DND-41 (cell line): ENCODE data around the gene TUBA4B.

Experiments used
- ATAC-seq: fragments of 200-7000 bp; cut with Tn5 transposase; 3 replicates; pipeline ENCODE4 v1.9.1; 2021; ENCODE audit warnings: low read depth; ENCODE audit not compliant: insufficient read depth
- DNase-seq: peaks from one replicate; pipeline ENCODE4 v3.0.0-alpha.2; 2020
- H2AFZ ChIP-seq: 2 replicates; pipeline ENCODE4 v1.6.0; 2012; ENCODE audit warnings: low read depth, low read length
- H3K27ac ChIP-seq: 2 replicates; pipeline ENCODE4 v1.5.1; 2012; ENCODE audit warnings: low read length, inconsistent platforms
- H3K27me3 ChIP-seq: fragments of 200-600 bp; sonication (generic); 2 replicates; pipeline ENCODE4 v1.6.0; 2012; ENCODE audit warnings: low read length, mild to moderate bottlenecking, inconsistent platforms; ENCODE audit not compliant: insufficient read depth, poor library complexity
- H3K36me3 ChIP-seq: 2 replicates; pipeline ENCODE4 v1.5.1; 2012; ENCODE audit warnings: low read length, inconsistent platforms; ENCODE audit not compliant: insufficient read depth
- H3K4me1 ChIP-seq: 2 replicates; pipeline ENCODE4 v1.5.1; 2012; ENCODE audit warnings: mild to moderate bottlenecking, low read length; ENCODE audit not compliant: insufficient read depth
- H3K4me2 ChIP-seq: 2 replicates; pipeline ENCODE4 v1.6.0; 2012; ENCODE audit warnings: mild to moderate bottlenecking, moderate library complexity, low read length, inconsistent platforms; ENCODE audit not compliant: insufficient read depth
- H3K4me3 ChIP-seq, 2 experiments: fragments of 200-600 bp in 1 of 2; shearing (Covaris generic) in 1 of 2; 2 replicates each; pipeline ENCODE4 v1.5.1; 2012 to 2016; ENCODE audit warnings: inconsistent platforms in 2 of 2, low read length in 2 of 2, mild to moderate bottlenecking in 2 of 2, low read depth in 1 of 2, moderate library complexity in 1 of 2
- H3K79me2 ChIP-seq: 2 replicates; pipeline ENCODE4 v1.6.0; 2012; ENCODE audit warnings: low read length, inconsistent platforms; ENCODE audit not compliant: insufficient read depth
- H3K9ac ChIP-seq: 2 replicates; pipeline ENCODE4 v1.6.0; 2012; ENCODE audit warnings: low read depth, mild to moderate bottlenecking, inconsistent platforms, low read length, moderate library complexity
- H3K9me3 ChIP-seq: 2 replicates; pipeline ENCODE4 v1.5.1; 2012; ENCODE audit warnings: low read length, moderate library complexity, mild to moderate bottlenecking, inconsistent platforms; ENCODE audit not compliant: insufficient read depth, severe bottlenecking
- H4K20me1 ChIP-seq: 2 replicates; pipeline ENCODE4 v1.6.0; 2012; ENCODE audit warnings: low read length; ENCODE audit not compliant: insufficient read depth
- EZH2 ChIP-seq: IDR thresholded peaks from 3 replicates; pipeline ENCODE4 v1.6.1; 2012; ENCODE audit warnings: borderline replicate concordance, low read depth, mild to moderate bottlenecking, moderate library complexity, low read length, inconsistent platforms; ENCODE audit not compliant: severe bottlenecking
- TF ChIP-seq, protein P1 (sequence below): IDR thresholded peaks from 2 replicates; pipeline ENCODE4 v1.5.1; 2012; ENCODE audit warnings: borderline replicate concordance, low read length, moderate library complexity, mild to moderate bottlenecking; ENCODE audit not compliant: poor library complexity, severe bottlenecking; ENCODE audit errors: extremely low read depth

The TUBA4B gene

DNA sequence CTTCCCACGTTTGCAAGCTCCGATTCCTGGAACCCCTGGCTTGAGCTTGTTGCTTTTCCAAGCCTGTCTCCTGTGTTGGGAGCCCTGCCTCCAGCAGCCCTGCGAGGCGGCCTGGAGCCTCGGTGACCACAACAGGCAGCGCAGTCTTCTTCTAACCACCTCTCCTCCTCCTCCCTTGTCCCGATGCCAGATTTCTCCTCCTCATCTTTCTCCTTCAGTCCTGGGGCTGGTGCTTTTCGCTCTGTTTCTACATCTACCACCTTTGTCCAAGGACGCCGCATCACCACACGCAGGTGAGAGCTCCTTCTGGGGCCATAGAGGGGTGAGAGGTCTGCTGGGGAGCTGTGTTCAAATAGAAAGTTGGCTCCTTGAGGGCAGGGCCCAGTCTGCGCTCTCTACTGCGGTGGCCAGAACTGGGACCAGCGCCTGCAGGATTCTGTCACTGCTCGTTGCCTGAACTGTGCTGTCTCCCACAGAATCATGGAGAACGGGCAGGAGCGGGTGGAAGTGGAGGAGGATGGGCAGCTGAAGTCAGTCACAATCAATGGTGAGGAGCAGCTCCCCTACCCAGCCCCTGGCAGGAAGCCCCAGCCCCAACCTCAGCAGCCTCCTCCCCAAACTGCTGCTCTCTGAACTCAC lies 30.0 kb downstream of the TUBA4B start:
- H2AFZ ChIP-seq: no peak overlapping the region
- no peaks in the 10 kb centered on the region for H3K79me2 ChIP-seq
- H3K36me3 ChIP-seq: 0 out of 2 replicates have a peak, but pooled peaks cover 8% of the 10 kb centered on the region
- DNase-seq: no peak
- no peak for TF ChIP-seq EZH2
- TF ChIP-seq, protein P1, sequence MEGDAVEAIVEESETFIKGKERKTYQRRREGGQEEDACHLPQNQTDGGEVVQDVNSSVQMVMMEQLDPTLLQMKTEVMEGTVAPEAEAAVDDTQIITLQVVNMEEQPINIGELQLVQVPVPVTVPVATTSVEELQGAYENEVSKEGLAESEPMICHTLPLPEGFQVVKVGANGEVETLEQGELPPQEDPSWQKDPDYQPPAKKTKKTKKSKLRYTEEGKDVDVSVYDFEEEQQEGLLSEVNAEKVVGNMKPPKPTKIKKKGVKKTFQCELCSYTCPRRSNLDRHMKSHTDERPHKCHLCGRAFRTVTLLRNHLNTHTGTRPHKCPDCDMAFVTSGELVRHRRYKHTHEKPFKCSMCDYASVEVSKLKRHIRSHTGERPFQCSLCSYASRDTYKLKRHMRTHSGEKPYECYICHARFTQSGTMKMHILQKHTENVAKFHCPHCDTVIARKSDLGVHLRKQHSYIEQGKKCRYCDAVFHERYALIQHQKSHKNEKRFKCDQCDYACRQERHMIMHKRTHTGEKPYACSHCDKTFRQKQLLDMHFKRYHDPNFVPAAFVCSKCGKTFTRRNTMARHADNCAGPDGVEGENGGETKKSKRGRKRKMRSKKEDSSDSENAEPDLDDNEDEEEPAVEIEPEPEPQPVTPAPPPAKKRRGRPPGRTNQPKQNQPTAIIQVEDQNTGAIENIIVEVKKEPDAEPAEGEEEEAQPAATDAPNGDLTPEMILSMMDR: no peak
- ATAC-seq: no peak
- no peaks in the 10 kb centered on the region for H3K9me3 ChIP-seq
- no peak overlapping the region for H3K27ac ChIP-seq
- no peak overlapping the region for H3K4me2 ChIP-seq
- no peak overlapping the region for H3K4me3 ChIP-seq
- H3K9ac ChIP-seq: no peak overlapping the region
- no peaks in the 10 kb centered on the region; the same call in 1 of the 2 replicates for H4K20me1 ChIP-seq
- peaks cover 20% of the 10 kb centered on the region for H3K4me1 ChIP-seq
- H3K27me3 ChIP-seq: no peaks in the 10 kb centered on the region

DNA sequence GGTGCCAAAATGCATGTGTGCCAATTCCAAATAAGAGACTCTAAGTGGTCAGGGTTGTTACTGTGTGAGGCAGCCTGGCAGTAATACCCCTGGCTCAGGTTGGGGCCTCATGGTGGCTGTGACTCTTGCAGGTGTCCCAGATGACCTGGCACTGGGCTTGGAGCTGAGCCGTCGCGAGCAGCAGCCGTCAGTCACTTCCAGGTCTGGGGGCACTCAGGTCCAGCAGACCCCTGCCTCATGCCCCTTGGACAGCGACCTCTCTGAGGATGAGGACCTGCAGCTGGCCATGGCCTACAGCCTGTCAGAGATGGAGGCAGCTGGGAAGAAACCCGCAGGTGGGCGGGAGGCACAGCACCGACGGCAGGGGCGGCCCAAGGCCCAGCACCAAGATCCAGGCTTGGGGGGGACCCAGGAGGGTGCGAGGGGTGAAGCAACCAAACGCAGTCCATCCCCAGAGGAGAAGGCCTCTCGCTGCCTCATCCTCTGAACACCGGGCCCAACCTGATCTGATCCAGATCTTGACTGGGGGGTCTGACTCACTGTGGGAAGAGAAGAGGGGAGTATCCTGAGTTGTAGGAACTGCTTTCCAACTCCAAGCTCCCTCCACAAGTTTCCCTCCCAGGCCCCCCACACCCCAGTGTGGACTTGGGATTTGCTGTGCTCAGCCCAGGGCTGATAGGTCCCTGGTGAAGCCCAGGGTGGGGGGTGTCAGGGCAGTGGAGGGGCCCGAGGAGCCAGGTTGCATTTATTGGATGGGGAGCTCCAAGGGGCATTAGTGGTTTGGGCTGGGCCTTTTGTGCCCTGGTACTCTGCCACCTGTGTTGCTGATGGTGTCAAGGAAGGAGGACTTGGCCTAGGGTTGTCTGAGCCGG lies 31.7 kb downstream of the TUBA4B start:
- Histone ChIP-seq H3K27me3 (no peaks in the 10 kb centered on the region), H3K4me3 (no peak overlapping the region), H3K9me3 (no peaks in the 10 kb centered on the region), H3K9ac (no peak overlapping the region), H2AFZ (no peak overlapping the region), H3K36me3 (0 out of 2 replicates have a peak, but pooled peaks cover 8% of the 10 kb centered on the region), H4K20me1 (no peaks in the 10 kb centered on the region; the same call in 1 of the 2 replicates), H3K79me2 (no peaks in the 10 kb centered on the region), H3K4me2 (no peak overlapping the region), H3K4me1 (peaks cover 6% of the 10 kb centered on the region), H3K27ac (no peak overlapping the region)
- TF ChIP-seq, protein P1: no peak
- no peak for TF ChIP-seq EZH2
- no peak for DNase-seq
- ATAC-seq: no peak

DNA sequence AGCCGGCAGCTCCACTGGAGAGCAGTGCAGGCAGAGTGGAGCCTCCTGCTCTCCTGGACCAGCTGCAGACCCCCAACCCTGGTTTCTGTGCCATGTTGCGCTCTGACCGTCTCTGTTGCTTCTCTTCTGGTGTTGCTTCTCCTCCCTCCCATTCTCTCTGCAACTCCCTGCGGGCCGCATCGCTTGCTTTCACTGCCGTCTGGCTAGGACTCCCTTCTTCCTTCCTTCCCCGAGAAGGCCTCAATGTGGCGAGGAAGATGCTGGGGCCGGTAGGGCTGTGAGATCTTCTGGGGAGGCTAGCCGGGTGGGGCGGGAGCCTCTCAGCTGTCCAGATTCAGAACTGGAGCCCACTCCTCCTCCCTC lies 32.3 kb downstream of the TUBA4B start:
- no peak overlapping the region for H3K4me2 ChIP-seq
- TF ChIP-seq, protein P1: no peak
- no peak for TF ChIP-seq EZH2
- no peaks in the 10 kb centered on the region for H3K9me3 ChIP-seq

More for the DNA sequence above, 32.3 kb downstream of the TUBA4B start:
- peaks cover under 1% of the 10 kb centered on the region; the same call in 1 of the 2 replicates for H3K4me1 ChIP-seq
- no peaks in the 10 kb centered on the region for H3K27me3 ChIP-seq
- H3K9ac ChIP-seq: no peak overlapping the region
- 0 out of 2 replicates have a peak, but pooled peaks cover 8% of the 10 kb centered on the region for H3K36me3 ChIP-seq
- ATAC-seq (no peak), DNase-seq (no peak)
- H3K27ac ChIP-seq: no peak overlapping the region
- no peaks in the 10 kb centered on the region; the same call in 1 of the 2 replicates for H4K20me1 ChIP-seq
- H3K4me3 ChIP-seq: no peak overlapping the region
- H3K79me2 ChIP-seq: no peaks in the 10 kb centered on the region
- H2AFZ ChIP-seq: no peak overlapping the region
